ENCODE data around the gene CFAP20.
"Not testable (repeated sequence)": the region's sequence is repeated elsewhere in the genome, so short reads cannot be mapped to it uniquely, and the experiment has no call there.

The CFAP20 gene

GRCh38 chr16:58096249-58096648 lies 32.9 kb downstream of the CFAP20 start:
- no peak for DNase-seq (ENCODE audit: low spot score)

- DNase-seq (ENCODE audit: low spot score): not testable (repeated sequence)
Measured at GRCh38 chr16:58095575-58095960, 33.6 kb downstream of the CFAP20 start.

- no peak for DNase-seq (ENCODE audit: low spot score)
Measured at GRCh38 chr16:58094791-58095574, 34.2 kb downstream of the CFAP20 start.

- DNase-seq (ENCODE audit: low spot score): no peak
Measured at GRCh38 chr16:58094026-58094425, 35.2 kb downstream of the CFAP20 start.

GRCh38 chr16:58090396-58090795 lies 38.8 kb downstream of the CFAP20 start:
- not testable (repeated sequence) for DNase-seq (ENCODE audit: low spot score)

- no peak for DNase-seq (ENCODE audit: low spot score)
Measured at GRCh38 chr16:58088091-58088490, 41.1 kb downstream of the CFAP20 start.

- DNase-seq (ENCODE audit: low spot score): no peak
Measured at GRCh38 chr16:58087209-58087913, 41.8 kb downstream of the CFAP20 start.

- DNase-seq (ENCODE audit: low spot score): no peak
Measured at GRCh38 chr16:58086381-58087208, 42.6 kb downstream of the CFAP20 start.

GRCh38 chr16:58085584-58086251 lies 43.5 kb downstream of the CFAP20 start:
- no peak for DNase-seq (ENCODE audit: low spot score)

GRCh38 chr16:58085171-58085570 lies 44.0 kb downstream of the CFAP20 start:
- no peak for DNase-seq (ENCODE audit: low spot score)

- DNase-seq (ENCODE audit: low spot score): no peak
Measured at GRCh38 chr16:58084635-58085034, 44.5 kb downstream of the CFAP20 start.

- no peak for DNase-seq (ENCODE audit: low spot score)
Measured at GRCh38 chr16:58082381-58082780, 46.8 kb downstream of the CFAP20 start.

GRCh38 chr16:58080657-58081056 lies 48.5 kb downstream of the CFAP20 start:
- DNase-seq (ENCODE audit: low spot score): not testable (repeated sequence)

GRCh38 chr16:58077796-58078195 lies 51.4 kb downstream of the CFAP20 start:
- DNase-seq (ENCODE audit: low spot score): no peak

GRCh38 chr16:58076514-58076913 lies 52.7 kb downstream of the CFAP20 start:
- no peak for DNase-seq (ENCODE audit: low spot score)

GRCh38 chr16:58074657-58075056 lies 54.5 kb downstream of the CFAP20 start:
- DNase-seq (ENCODE audit: low spot score): no peak

GRCh38 chr16:58073086-58073485 lies 56.1 kb downstream of the CFAP20 start:
- not testable (repeated sequence) for DNase-seq (ENCODE audit: low spot score)

GRCh38 chr16:58072134-58072533 lies 57.0 kb downstream of the CFAP20 start:
- not testable (repeated sequence) for DNase-seq (ENCODE audit: low spot score)

GRCh38 chr16:58070585-58070984 lies 58.6 kb downstream of the CFAP20 start:
- DNase-seq (ENCODE audit: low spot score): no peak

Measured in AG08395 (cell line).